ENCODE results near the gene ZFPL1. TPM values are rescaled to one million over a fixed set of nuclear protein-coding genes. Genes with fewer than 3 reads are reported as not detected.

The ZFPL1 gene
- total RNA-seq, 4 donors from 2014 or later: 24.8 to 47.8 (median 36.6) TPM

GRCh38 chr11:65095974-65096806 is 12.2 kb downstream of the ZFPL1 start, which contains the start of gene VPS51:
VPS51 (plus strand) TSS chr11:65096214; CDS start chr11:65096251, 37 bp downstream.
- TF ChIP-seq, protein P1, sequence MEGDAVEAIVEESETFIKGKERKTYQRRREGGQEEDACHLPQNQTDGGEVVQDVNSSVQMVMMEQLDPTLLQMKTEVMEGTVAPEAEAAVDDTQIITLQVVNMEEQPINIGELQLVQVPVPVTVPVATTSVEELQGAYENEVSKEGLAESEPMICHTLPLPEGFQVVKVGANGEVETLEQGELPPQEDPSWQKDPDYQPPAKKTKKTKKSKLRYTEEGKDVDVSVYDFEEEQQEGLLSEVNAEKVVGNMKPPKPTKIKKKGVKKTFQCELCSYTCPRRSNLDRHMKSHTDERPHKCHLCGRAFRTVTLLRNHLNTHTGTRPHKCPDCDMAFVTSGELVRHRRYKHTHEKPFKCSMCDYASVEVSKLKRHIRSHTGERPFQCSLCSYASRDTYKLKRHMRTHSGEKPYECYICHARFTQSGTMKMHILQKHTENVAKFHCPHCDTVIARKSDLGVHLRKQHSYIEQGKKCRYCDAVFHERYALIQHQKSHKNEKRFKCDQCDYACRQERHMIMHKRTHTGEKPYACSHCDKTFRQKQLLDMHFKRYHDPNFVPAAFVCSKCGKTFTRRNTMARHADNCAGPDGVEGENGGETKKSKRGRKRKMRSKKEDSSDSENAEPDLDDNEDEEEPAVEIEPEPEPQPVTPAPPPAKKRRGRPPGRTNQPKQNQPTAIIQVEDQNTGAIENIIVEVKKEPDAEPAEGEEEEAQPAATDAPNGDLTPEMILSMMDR (IDR thresholded peaks at IDR 0.05; ENCODE audit: low read depth): no peak

DNA sequence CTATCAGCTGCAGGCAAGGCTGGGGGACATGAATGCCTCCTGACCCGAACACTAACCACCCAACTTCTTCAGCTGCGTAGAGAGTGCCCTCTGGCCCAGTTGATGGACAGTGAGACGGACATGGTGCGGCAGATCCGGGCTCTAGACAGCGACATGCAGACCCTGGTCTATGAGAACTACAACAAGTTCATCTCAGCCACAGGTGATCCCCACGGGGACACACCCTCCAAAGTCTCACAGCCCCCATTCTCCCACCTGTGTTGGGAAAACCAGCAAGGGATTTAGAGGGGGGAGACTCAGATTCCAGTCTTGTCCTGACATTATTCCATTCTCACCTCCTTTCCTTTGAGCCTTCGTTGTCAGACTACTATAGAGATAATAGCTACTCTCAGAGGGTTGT is 12.9 kb downstream of the ZFPL1 start:
- TF ChIP-seq, protein P1 (IDR thresholded peaks at IDR 0.05; ENCODE audit: low read depth): no peak

GRCh38 chr11:65100674-65101350 is 16.8 kb downstream of the ZFPL1 start:
- TF ChIP-seq, protein P1 (IDR thresholded peaks at IDR 0.05; ENCODE audit: low read depth): no peak

DNA sequence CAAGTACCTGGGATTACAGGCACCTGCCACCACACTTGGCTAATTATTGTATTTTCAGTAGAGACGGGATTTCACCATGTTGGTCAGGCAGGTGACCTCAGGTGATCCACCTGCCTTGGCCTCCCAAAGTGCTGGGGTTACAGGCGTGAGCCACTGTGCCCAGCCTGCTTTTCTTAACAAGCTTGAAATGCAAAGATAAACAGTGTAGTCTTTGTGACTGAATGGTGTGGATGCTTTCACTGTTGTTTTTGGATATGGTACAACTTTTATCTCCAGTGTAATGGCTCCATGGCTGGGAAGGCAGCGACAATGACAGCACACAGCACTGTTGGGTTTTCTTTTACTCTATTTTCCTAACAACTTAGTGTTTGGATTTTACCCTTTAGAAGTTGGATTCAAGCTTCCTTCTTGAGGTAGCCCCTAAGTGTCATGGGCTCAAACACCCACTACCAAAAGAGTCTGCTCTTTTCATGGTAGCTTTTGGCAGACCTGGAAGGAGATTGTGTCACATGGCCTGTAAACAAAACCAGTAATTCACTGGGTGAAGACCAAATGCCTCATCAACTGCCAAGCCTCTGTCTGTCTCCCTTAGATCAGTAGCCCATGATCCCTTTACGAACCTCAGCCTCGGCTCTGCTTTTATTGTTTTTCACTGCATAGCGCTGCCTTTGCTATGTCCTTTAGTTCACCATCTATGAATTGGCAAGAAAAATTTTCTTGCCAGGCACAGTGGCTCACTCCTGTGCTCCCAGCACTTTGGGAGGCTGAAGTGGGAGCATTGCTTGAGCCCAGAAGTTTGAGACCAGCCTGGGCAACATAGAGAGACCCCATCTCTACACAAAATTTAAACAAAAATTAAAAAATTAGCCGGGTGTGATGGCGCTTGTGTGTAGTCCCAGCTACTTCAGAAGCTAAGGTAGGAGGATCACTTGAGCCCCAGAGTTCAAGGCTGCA is 18.4 kb downstream of the ZFPL1 start:
- TF ChIP-seq, protein P1 (IDR thresholded peaks at IDR 0.05; ENCODE audit: low read depth): no peak

GRCh38 chr11:65103476-65103875 is 19.5 kb downstream of the ZFPL1 start:
- TF ChIP-seq, protein P1 (IDR thresholded peaks at IDR 0.05; ENCODE audit: low read depth): no peak

- TF ChIP-seq, protein P1 (IDR thresholded peaks at IDR 0.05; ENCODE audit: low read depth): no peak
Observed at GRCh38 chr11:65104628-65105027, 20.6 kb downstream of the ZFPL1 start.
